ENCODE measurements around the gene RABGAP1L. TPM values are rescaled to one million over a fixed set of nuclear protein-coding genes. Genes with fewer than 3 reads are reported as not detected.

The RABGAP1L gene
- total RNA-seq, 1 donor from 2014 or later: 54.4 TPM

GRCh38 chr1:174969977-174970376, 810.7 kb downstream of the RABGAP1L start:
- DNase-seq: no peak

GRCh38 chr1:174971466-174971865, 812.1 kb downstream of the RABGAP1L start:
- no peak for DNase-seq

GRCh38 chr1:174971902-174972301, 812.6 kb downstream of the RABGAP1L start:
- no peak for DNase-seq

- DNase-seq: no peak
These were observed 815.4 kb downstream of the RABGAP1L start for GRCh38 chr1:174974711-174975119.

GRCh38 chr1:174975764-174976163, 816.4 kb downstream of the RABGAP1L start:
- DNase-seq: no peak

DNA sequence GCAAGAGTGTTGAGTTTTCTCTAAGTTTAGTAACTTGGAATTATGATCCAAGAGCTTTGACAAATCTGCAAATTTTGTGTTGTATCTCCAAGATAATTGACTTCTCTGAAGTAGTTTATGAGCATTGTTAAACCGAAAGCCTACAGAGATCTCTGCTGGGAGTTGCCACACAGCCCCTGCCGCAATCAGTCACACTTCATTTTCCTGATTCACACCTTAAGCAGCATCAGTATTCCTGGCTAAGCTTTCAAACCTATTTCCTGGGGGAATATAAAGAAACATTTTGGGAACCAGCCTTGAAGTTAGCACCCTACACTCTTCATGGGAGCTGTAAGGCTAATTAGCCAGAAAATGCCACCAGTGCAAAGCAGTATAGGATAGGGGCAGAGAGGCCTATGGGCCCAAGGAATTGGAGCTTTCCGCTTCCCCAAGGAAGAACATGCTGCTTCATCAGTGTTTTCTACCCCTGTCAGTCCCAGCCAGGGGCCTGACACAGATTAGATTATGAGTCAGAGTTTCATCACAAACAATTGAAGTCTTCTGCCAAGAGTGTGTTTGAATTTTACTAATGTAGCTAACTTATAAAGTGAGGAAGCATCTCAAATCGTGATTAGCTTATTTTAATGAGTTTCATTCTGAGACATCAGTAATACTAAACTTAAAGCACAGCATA, 817.3 kb downstream of the RABGAP1L start:
- no peak for DNase-seq

GRCh38 chr1:174982971-174983689, 823.8 kb downstream of the RABGAP1L start:
- DNase-seq: no peak

DNA sequence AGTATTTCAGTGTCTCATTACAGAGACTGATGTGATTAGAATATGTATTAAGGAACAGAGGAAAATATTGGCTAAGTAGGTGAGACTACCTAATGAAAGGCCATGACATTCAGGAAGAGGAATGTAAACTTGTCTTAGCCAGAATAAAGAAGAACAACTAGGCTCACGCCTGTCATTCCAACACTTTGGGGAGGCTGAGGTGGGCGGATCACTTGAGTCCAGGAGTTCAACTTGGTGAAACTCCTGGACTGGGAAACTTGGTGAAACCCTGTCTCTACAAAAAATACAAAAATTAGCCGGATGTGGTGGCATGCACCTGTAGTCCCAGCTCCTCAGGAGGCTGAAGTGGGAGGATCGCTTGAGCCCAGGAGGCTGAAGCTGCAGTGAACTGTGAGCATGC, 825.6 kb downstream of the RABGAP1L start:
- no peak for DNase-seq

- no peak for DNase-seq
These were observed 829.2 kb downstream of the RABGAP1L start for GRCh38 chr1:174988539-174988938.

DNA sequence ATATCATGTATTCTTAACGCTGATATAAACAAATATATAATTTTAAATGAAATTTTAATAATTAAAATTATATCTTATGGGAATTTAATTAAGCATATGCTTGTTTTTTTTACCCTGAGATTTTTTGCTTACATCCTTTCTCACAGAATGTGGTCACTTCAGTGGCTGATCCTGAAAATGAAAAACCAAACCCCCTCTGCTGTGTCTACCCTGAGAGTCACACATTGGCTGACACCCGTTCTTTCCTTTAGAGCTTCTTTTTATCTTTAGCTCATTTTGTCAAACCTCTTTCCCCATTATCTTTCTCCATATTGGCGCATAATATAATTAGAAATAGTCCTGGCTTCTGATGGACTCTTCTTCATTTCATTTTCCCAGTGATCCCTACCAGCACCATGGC, 829.7 kb downstream of the RABGAP1L start:
- DNase-seq: no peak

DNA sequence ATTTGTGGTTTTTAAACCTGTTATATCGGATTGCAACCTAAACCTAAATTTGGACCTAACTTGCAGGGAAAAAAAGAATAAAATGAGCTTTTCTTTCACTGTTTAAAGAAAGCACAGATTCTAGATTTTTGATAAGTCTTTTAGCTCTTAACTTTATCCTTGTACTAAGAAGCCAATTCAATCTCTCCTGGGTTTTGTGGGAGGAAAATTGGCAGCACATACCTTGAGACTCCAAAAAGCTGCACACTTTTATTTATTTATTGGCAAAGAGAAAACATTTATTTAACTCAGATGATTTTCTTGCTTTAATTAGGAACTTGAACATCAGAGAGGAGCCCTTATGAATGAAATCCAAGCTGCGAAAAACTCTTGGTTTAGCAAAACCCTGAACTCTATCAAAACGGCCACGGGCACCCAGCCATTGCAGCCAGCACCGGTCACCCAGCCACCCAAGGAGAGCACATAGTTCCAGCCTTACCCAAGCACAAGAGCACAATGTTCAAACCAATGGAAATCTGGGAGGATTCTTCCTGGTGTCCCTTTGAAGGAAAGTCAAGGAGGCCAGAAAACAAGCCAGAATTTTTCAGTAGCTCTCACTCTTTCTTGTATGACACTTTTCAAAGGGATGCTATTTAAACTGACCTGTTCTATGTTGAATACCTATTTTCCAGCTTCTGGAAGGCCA, 830.4 kb downstream of the RABGAP1L start:
- no peak for DNase-seq

- DNase-seq: peak; percentile 47
These were observed 831.2 kb downstream of the RABGAP1L start for GRCh38 chr1:174990382-174990999.

- DNase-seq: no peak
These were observed 832.2 kb downstream of the RABGAP1L start for GRCh38 chr1:174991473-174991872.

DNA sequence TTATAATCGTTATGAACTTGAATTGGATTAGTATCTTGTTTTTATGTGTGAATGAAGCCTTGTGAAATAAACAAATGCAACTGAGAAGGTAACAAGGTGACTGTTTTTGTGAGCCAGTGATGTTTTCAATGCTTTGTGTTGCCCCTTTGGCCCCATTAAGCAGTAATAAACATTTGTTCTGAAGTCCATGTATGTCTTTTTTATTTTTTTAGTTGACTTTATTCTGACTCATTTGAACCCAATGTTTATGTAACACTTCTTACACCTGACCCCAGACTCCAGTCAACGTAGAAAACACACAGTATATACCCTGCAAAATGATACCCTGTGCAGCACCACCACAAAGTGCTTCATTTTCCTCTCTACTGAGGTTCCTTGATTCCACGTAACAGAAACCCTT, 835.8 kb downstream of the RABGAP1L start:
- DNase-seq: no peak

DNA sequence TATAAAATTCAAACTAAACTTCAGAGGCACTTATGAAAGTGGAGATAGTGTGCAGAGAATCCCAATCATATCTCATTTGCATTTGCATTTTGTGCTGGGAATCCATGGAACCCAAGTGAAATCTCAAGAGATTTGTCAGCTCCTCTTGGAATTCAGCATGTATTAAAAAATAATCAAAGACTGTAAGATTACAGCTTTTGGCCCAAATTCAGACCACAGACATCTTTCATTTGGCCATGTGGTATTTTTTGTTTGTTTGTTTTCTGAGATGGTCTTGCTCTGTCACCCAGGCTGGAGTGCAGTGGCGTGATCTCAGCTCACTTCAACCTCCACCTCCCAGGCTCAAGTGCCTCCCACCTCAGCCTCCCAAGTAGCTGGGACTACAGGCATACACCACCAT, 836.6 kb downstream of the RABGAP1L start:
- no peak for DNase-seq

DNA sequence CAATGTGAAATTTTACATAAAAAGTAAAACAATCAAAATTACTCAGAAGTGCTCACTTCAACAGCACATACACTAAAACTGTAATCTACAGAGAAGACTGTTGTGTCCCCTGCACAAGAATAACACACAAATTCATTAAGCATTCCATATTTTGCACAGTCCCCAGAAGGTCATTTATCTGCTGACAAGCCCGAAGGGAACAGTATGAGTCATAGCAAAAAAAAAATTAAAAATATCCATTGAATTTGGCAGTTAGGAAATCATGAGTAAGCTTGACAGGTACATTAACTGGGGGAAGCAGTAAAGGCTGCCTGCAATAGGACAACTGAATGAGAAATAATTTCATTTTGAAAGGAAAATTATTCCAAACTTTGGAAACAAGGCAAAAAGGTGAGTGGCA, 837.2 kb downstream of the RABGAP1L start:
- DNase-seq: no peak

- no peak for DNase-seq
These were observed 837.7 kb downstream of the RABGAP1L start for GRCh38 chr1:174997041-174997440.

DNA sequence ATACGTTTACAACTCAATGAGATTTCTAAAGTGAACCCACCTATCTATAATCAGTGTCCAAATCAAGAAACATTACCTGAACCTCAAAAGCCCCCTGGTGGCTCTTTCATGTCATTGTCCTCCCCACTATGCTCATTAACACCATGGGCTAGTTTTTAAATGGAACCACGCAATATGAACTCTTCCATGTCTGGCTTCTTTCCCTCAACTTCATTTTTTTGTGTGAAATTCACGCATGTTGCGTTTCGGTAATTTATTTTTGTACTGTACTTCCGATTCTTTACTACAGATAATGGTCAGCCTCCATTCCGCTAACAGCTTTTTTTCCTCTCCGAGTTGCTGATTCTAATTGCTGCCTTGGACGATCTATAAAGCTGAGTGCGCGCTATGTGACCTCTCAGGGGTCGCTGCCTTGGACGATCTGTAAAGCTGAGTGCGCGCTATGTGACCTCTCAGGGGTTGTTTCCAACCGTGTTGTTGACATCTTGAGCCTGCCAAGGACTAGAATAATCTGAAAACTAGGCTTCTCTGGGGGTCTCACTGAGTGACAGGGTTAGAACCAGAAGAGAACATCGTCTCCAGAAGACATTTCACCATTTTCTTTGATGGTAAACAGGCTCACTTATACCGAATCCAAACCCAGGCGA, 839.4 kb downstream of the RABGAP1L start:
- DNase-seq: peak; percentile 83

- DNase-seq: peak; percentile 100
These were observed 840.1 kb downstream of the RABGAP1L start for GRCh38 chr1:174999216-174999935.

- peak; percentile 38 for DNase-seq
These were observed 840.8 kb downstream of the RABGAP1L start, which contains the start of gene CACYBP for GRCh38 chr1:174999936-175000696. CACYBP (plus strand) TSS chr1:174999947; CDS start chr1:175000181, 234 bp downstream.

GRCh38 chr1:175000697-175001187, 841.4 kb downstream of the RABGAP1L start:
- DNase-seq: peak; percentile 38

Data from skin of body (tissue), 2 donors.